Measurements from ENCODE around the gene PPP1R8.
"Not testable (repeated sequence)": the region's sequence is repeated elsewhere in the genome, so short reads cannot be mapped to it uniquely, and the experiment has no call there.

Gene PPP1R8

GRCh38 chr1:27861436-27861835, 30.9 kb downstream of the PPP1R8 start:
- Mint-ChIP-seq H3K4me3 (no peak overlapping the region), H3K27me3 (no peaks in the 10 kb centered on the region), H3K27ac (peak overlapping the region; percentile 43), H3K4me1 (peaks cover 41% of the 10 kb centered on the region), H3K9me3 (no peaks in the 10 kb centered on the region), H3K36me3 (no peaks in the 10 kb centered on the region)

- Mint-ChIP-seq H3K36me3 (no peaks in the 10 kb centered on the region), H3K27me3 (no peaks in the 10 kb centered on the region), H3K27ac (peak overlapping the region; percentile 55), H3K4me3 (no peak overlapping the region), H3K9me3 (no peaks in the 10 kb centered on the region), H3K4me1 (peaks cover 44% of the 10 kb centered on the region)
Measured at GRCh38 chr1:27862004-27862403, 31.4 kb downstream of the PPP1R8 start.

- peak overlapping the region; percentile 10 for H3K27ac Mint-ChIP-seq
- no peaks in the 10 kb centered on the region for H3K27me3 Mint-ChIP-seq
- no peak overlapping the region for H3K4me3 Mint-ChIP-seq
- H3K9me3 Mint-ChIP-seq, result no peaks in the 10 kb centered on the region
- no peaks in the 10 kb centered on the region for H3K36me3 Mint-ChIP-seq
- peaks cover 48% of the 10 kb centered on the region for H3K4me1 Mint-ChIP-seq
Measured at GRCh38 chr1:27862671-27863537, 32.3 kb downstream of the PPP1R8 start.

DNA sequence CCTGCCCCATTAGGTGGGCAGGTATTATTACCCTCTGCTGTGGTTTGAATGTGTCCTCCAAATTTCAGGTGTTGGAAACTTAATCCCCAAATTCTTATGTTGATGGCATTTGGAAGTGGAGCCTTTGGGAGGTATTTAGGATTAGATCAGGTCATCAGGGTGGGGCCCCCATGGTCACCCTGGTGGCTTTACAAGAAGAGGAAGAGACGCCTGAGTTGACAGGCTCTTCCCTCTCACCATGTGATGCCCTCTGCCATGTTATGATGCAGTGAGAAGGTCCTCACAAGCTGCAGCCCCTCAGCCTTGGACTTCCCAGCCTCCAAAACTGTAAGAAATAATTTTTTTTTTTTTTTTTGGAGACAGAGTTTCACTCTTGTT, 32.9 kb downstream of the PPP1R8 start:
- Mint-ChIP-seq H3K4me1 (peaks cover 50% of the 10 kb centered on the region), H3K4me3 (no peak overlapping the region), H3K36me3 (no peaks in the 10 kb centered on the region), H3K27ac (peak overlapping the region; percentile 9), H3K9me3 (no peaks in the 10 kb centered on the region), H3K27me3 (no peaks in the 10 kb centered on the region)

DNA sequence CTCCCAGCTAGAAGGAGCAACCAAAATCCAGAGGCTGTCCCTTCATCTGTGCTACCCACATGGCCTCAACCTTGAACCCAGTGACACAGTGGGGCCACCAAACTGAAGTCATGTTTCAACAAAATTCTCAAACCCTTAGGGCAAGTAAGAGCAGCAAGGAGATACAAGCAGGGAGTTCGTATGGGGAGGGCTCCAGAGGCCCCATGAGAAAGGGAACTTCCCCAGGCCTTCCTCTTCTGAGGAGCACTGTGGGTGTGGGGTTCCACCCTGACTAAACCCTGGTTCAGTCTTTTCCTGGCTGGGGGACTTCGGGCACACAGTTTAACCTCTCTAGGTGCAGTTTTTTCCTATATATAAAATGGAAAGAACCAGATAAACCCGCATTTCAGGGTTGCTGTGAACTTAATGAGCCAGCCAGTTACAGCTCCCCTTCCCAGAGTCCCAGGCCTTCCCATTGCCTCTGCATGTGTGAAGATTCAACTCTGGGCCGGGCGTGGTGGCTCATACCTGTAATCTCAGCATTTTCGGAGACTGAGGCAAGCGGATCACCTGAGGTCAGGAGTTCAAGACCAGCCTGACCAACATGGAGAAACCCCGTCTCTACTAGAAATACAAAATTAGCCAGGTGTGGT, 33.8 kb downstream of the PPP1R8 start:
- peaks cover 51% of the 10 kb centered on the region for H3K4me1 Mint-ChIP-seq
- no peaks in the 10 kb centered on the region for H3K36me3 Mint-ChIP-seq
- no peaks in the 10 kb centered on the region for H3K27me3 Mint-ChIP-seq
- peak overlapping the region; percentile 34 for H3K4me3 Mint-ChIP-seq
- peak overlapping the region; percentile 95 for H3K27ac Mint-ChIP-seq
- no peaks in the 10 kb centered on the region for H3K9me3 Mint-ChIP-seq

DNA sequence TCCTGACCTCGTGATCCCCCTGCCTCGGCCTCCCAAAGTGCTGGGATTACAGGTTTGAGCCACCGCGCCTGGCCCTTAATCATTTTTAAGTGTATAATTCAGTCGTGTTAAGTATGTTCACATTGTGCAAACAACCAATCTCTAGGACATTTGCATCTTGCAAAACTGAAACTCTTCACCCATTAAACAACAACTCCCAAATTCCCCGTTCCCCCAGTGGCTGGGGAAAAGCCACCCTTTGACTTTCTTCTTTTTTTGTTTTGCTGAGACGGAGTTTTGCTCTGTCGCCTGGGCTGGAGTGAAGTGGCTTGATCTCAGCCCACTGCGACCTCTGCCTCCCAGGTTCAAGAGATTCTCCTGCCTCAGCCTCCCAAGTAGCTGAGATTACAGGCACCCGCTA, 35.2 kb downstream of the PPP1R8 start:
- Mint-ChIP-seq H3K4me3 (no peak overlapping the region), H3K9me3 (no peaks in the 10 kb centered on the region), H3K27me3 (no peaks in the 10 kb centered on the region), H3K27ac (peak overlapping the region; percentile 46), H3K4me1 (peaks cover 56% of the 10 kb centered on the region), H3K36me3 (no peaks in the 10 kb centered on the region)

DNA sequence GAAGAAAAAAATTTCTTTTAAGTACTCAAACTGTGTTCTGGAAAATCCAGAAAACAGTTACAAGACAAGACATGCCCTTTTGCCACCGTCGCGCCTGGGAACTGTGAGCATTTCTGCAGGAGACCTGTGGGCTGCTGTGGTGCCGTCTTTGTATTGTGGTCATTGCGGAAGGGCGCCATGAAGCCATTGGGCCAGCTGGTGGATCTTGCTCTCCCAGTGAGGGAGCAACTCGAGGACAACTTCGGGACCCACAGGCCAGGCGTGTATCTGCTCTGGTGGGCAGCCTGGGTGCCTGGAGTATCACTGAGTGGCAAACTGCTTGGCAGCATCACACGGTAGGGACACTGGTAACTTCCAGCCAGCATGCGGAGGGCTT, 38.0 kb downstream of the PPP1R8 start:
- H3K4me3 Mint-ChIP-seq, result peak overlapping the region; percentile 73
- no peaks in the 10 kb centered on the region for H3K9me3 Mint-ChIP-seq
- peaks cover 51% of the 10 kb centered on the region for H3K4me1 Mint-ChIP-seq
- no peaks in the 10 kb centered on the region for H3K36me3 Mint-ChIP-seq
- H3K27ac Mint-ChIP-seq, result peak overlapping the region; percentile 93
- H3K27me3 Mint-ChIP-seq, result no peaks in the 10 kb centered on the region

- Mint-ChIP-seq H3K4me1 (peaks cover 49% of the 10 kb centered on the region), H3K36me3 (no peaks in the 10 kb centered on the region), H3K9me3 (no peaks in the 10 kb centered on the region), H3K27me3 (no peaks in the 10 kb centered on the region), H3K27ac (peak overlapping the region; percentile 93), H3K4me3 (peak overlapping the region; percentile 73)
Measured at GRCh38 chr1:27868932-27869718, 38.5 kb downstream of the PPP1R8 start.

DNA sequence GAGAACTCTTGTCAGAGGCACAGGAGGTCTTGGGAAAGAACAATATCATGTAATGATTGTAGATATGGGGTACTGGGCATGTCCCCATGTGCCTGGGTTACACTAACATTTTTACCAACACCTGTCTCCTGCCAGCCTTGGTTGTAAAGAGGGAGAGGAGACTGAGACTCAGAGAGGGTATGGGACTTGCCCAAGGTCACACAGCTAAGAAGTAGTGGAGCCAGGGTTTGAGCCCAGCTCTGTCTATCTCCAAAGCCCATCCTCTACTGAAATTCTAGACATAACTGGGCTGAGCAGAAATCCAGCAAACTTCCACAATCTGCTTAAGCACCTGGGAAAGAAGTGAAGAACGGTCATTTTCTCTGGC, 39.1 kb downstream of the PPP1R8 start:
- H3K4me3 Mint-ChIP-seq, result peak overlapping the region; percentile 73
- no peaks in the 10 kb centered on the region for H3K9me3 Mint-ChIP-seq
- no peaks in the 10 kb centered on the region for H3K36me3 Mint-ChIP-seq
- H3K4me1 Mint-ChIP-seq, result peaks cover 45% of the 10 kb centered on the region
- H3K27me3 Mint-ChIP-seq, result no peaks in the 10 kb centered on the region
- peak overlapping the region; percentile 93 for H3K27ac Mint-ChIP-seq

DNA sequence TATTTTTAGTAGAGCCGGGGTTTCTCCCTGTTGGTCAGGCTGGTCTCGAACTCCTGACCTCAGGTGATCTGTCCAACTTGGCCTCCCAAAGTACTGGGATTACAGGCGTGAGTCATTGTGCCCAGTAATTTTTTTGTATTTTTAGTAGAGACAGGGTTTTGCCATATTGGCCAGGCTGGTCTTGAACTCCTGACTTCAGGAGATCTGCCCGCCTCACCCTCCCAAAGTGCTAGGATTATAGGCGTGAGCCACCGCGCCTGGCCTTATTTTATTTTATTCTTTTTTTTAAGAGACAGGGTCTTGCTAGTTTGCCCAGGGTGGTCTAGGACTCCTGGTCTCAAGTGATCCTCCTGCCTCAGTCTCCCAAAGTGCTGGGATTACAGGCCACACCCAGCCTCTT, 40.5 kb downstream of the PPP1R8 start:
- not testable (repeated sequence) for H3K27ac Mint-ChIP-seq, H3K36me3 Mint-ChIP-seq, H3K4me3 Mint-ChIP-seq, H3K27me3 Mint-ChIP-seq, H3K9me3 Mint-ChIP-seq
- peaks cover 57% of the 10 kb centered on the region for H3K4me1 Mint-ChIP-seq

- Mint-ChIP-seq H3K36me3 (peaks cover 4% of the 10 kb centered on the region), H3K27ac (peak within 1 kb of the TSS; percentile 94), H3K4me3 (peak within 1 kb of the TSS; percentile 98), H3K4me1 (peaks cover 61% of the 10 kb centered on the region), H3K27me3 (no peaks in the 10 kb centered on the region), H3K9me3 (no peaks in the 10 kb centered on the region)
Measured at GRCh38 chr1:27872059-27872801, 41.6 kb downstream of the PPP1R8 start, which contains the start of gene THEMIS2. THEMIS2 (plus strand) TSS chr1:27872544; CDS start chr1:27872572, 28 bp downstream.

DNA sequence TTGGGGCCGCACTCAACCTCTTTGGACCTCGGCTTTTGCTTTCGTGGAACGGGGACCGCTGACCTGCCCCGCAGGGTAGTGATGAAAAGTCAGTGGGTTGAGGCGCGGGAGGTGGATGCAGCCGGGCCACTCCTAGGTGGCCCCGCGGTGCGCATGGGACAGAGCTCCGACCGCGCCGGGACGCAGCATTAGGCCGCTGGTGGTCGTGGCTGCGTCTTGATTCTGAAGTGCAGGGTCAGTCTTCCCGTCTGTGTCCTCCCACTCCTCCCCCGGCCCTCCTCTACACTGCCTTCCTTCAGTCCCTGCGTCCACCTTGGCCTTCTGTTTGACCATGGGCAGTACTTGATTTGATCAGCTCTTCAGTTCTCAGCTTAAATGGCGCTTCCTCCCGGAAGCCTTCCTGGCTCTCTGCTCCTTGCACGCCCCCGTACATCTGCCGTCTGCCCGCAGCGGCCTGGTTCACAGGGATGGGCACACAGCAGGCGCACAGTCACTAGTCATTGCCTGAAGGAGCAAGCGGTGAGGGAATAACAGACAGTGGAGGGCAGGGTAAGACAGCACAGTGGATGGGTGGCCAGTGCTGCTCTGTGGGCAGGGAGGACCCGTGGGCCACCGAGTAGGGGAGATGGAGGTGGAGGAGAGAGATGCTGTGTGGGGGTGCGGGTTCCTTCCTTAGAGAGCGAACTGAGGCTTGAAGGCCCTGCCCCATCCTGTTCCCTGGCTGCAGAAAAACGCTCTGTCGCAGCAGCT, 42.4 kb downstream of the PPP1R8 start:
- Mint-ChIP-seq H3K27ac (peak overlapping the region; percentile 94), H3K27me3 (no peaks in the 10 kb centered on the region), H3K36me3 (peaks cover 4% of the 10 kb centered on the region), H3K4me3 (peak overlapping the region; percentile 98), H3K9me3 (no peaks in the 10 kb centered on the region), H3K4me1 (peaks cover 63% of the 10 kb centered on the region)

GRCh38 chr1:27873671-27874384, 43.2 kb downstream of the PPP1R8 start:
- Mint-ChIP-seq H3K27me3 (no peaks in the 10 kb centered on the region), H3K27ac (peak overlapping the region; percentile 70)

More at GRCh38 chr1:27873671-27874384, 43.2 kb downstream of the PPP1R8 start:
- H3K36me3 Mint-ChIP-seq, result peaks cover 4% of the 10 kb centered on the region
- H3K4me1 Mint-ChIP-seq, result peaks cover 63% of the 10 kb centered on the region
- H3K9me3 Mint-ChIP-seq, result no peaks in the 10 kb centered on the region
- peak overlapping the region; percentile 98 for H3K4me3 Mint-ChIP-seq

Measured in activated naive CD4-positive, alpha-beta T cell treated with anti-CD3 and anti-CD28 coated beads, Interleukin-2, amount 50 U/mL, for 24 hours (primary cell).